ENCODE results near the gene RNF157. TPM values are rescaled to one million over a fixed set of nuclear protein-coding genes. Genes with fewer than 3 reads are reported as not detected.

RNF157 gene
- total RNA-seq, 1 experiment from 2014 or later, result 0.86 TPM

GRCh38 chr17:76123191-76123499 is 117.1 kb downstream of the RNF157 start (continued):
- no peak for TF ChIP-seq ZBTB33 (IDR thresholded peaks at IDR 0.05; ENCODE audit: extremely low read depth, insufficient replicate concordance, low read length)
- TF ChIP-seq TCF7L2 (IDR thresholded peaks at IDR 0.05; ENCODE audit: borderline replicate concordance, extremely low read depth, insufficient read depth, insufficient read length), result no peak
- no peak for TF ChIP-seq CTCF (IDR thresholded peaks at IDR 0.05 in 2 of 3, conservative IDR thresholded peaks at IDR 0.05 in 1 of 3; ENCODE audit: borderline replicate concordance in 1 of 3, insufficient read depth in 1 of 3, low read depth in 2 of 3, low read length in 2 of 3)
- no peak for TF ChIP-seq ELF1 (IDR thresholded peaks at IDR 0.05; ENCODE audit: borderline replicate concordance, low read depth)
- TF ChIP-seq CEBPB (IDR thresholded peaks at IDR 0.05; ENCODE audit: low read depth), result no peak
- no peak for TF ChIP-seq POLR2AphosphoS5 (IDR thresholded peaks at IDR 0.05; ENCODE audit: low read depth, low read length)
- TF ChIP-seq JUND (IDR thresholded peaks at IDR 0.05), result no peak
- TF ChIP-seq ZNF274 (IDR thresholded peaks at IDR 0.05; ENCODE audit: low read depth, low read length), result no peak
- TF ChIP-seq ZFX (IDR thresholded peaks at IDR 0.05), result no peak
- no peak for TF ChIP-seq SRF (IDR thresholded peaks at IDR 0.05; ENCODE audit: low read depth)
- TF ChIP-seq SIN3A (IDR thresholded peaks at IDR 0.05; ENCODE audit: low read depth), result no peak

All from HCT116 (cell line).